B cell (primary cell): ENCODE data around the gene IFT52. TPM values are rescaled to one million over a fixed set of nuclear protein-coding genes. Genes with fewer than 3 reads are reported as not detected.

ENCODE experiments used
- ATAC-seq: fragments of 200-7000 bp; cut with Tn5 transposase; one replicate; pipeline ENCODE4 v1.10.0; 2021; ENCODE audit warnings: low read depth, mild to moderate bottlenecking, moderate number of reproducible peaks, moderate library complexity
- CTCF ChIA-PET: fragments of 350-600 bp; sonication (Branson Sonifier 250); formaldehyde crosslinking; loops from one replicate; lab custom pipeline; 2021; ENCODE audit warnings: antibody characterized with exemption, inconsistent platforms; lab: Charles Lee
- POLR2A ChIA-PET: fragments of 350-600 bp; sonication (Branson Sonifier 250); formaldehyde crosslinking; loops from one replicate; lab custom pipeline; 2021; ENCODE audit warnings: antibody characterized with exemption; lab: Charles Lee
- DNase-seq: peaks from one replicate; pipeline ENCODE4 v3.0.0; 2013
- H2AFZ ChIP-seq: 2 replicates; pipeline ENCODE4 v1.6.1; 2012; ENCODE audit warnings: mild to moderate bottlenecking, low read depth, low read length; ENCODE audit not compliant: insufficient read depth, poor library complexity, severe bottlenecking
- H3K27ac ChIP-seq, 2 donors: 1 replicate in 1 of 2; 2 replicates in 1 of 2; pipeline ENCODE4 v1.5.1; 2012 to 2013; ENCODE audit warnings: low read length in 2 of 2, mild to moderate bottlenecking in 2 of 2, moderate library complexity in 1 of 2
- H3K27me3 ChIP-seq, 4 experiments: fragments of 200-600 bp in 1 of 4; sonication (generic) in 1 of 4; replicated peaks in 1 of 4; 1 replicate in 2 of 4; 2 replicates in 2 of 4; pipeline versions ENCODE4 v1.6.1 to v1.7.0; 2013 to 2016; ENCODE audit warnings: low read length in 3 of 4, mild to moderate bottlenecking in 2 of 4, mixed read lengths in 1 of 4, moderate library complexity in 1 of 4; ENCODE audit not compliant: insufficient read depth in 4 of 4, control insufficient read depth in 3 of 4; ENCODE audit errors: control extremely low read depth in 1 of 4
- H3K36me3 ChIP-seq, 2 experiments: replicated peaks in 1 of 2; 1 replicate in 1 of 2; 2 replicates in 1 of 2; pipeline versions ENCODE4 v1.6.1 to v1.7.1; 2013; ENCODE audit warnings: low read length in 1 of 2; ENCODE audit not compliant: insufficient read depth in 2 of 2, control insufficient read depth in 1 of 2; ENCODE audit errors: control extremely low read depth in 1 of 2, extremely low read depth in 1 of 2
- H3K4me1 ChIP-seq, 2 donors: fragments of 200-600 bp in 1 of 2; sonication (generic) in 1 of 2; 1 replicate in 1 of 2; 2 replicates in 1 of 2; pipeline versions ENCODE4 v1.5.1 to v1.6.1; 2013 to 2017; ENCODE audit warnings: low read length in 2 of 2; ENCODE audit not compliant: control insufficient read depth in 2 of 2, insufficient read depth in 2 of 2
- H3K4me2 ChIP-seq: replicated peaks from 2 replicates; pipeline ENCODE3; 2012; ENCODE audit warnings: mild to moderate bottlenecking, low read depth, low read length; ENCODE audit not compliant: poor library complexity, severe bottlenecking
- H3K4me3 ChIP-seq, 5 experiments: fragments of 200-600 bp in 1 of 5; sonication (generic) in 1 of 5; 1 replicate in 3 of 5; 2 replicates in 2 of 5; pipeline versions ENCODE4 v1.5.1 to v1.7.0; 2011 to 2016; ENCODE audit warnings: low read length in 4 of 5, mild to moderate bottlenecking in 4 of 5, low read depth in 2 of 5, control low read depth in 1 of 5, moderate library complexity in 1 of 5; ENCODE audit not compliant: insufficient read depth in 1 of 5; ENCODE audit errors: control extremely low read depth in 1 of 5, extremely low read depth in 1 of 5
- H3K79me2 ChIP-seq: fragments of 200-600 bp; sonication (generic); one replicate; pipeline ENCODE4 v1.6.0; 2016; ENCODE audit warnings: low read length; ENCODE audit not compliant: control insufficient read depth, insufficient read depth
- H3K9ac ChIP-seq: fragments of 200-600 bp; sonication (generic); 2 replicates; pipeline ENCODE4 v1.6.1; 2017; ENCODE audit warnings: mild to moderate bottlenecking, low read length, moderate library complexity
- H3K9me3 ChIP-seq, 3 donors: one replicate each; pipeline versions ENCODE4 v1.6.1 to v1.7.1; 2013; ENCODE audit warnings: low read length in 2 of 3; ENCODE audit not compliant: control insufficient read depth in 2 of 3, insufficient read depth in 1 of 3; ENCODE audit errors: control extremely low read depth in 1 of 3
- H4K20me1 ChIP-seq: 2 replicates; pipeline ENCODE4 v1.6.0; 2012; ENCODE audit warnings: mild to moderate bottlenecking, low read length; ENCODE audit not compliant: insufficient read depth, control insufficient read depth, poor library complexity, severe bottlenecking
- H3K27ac Mint-ChIP-seq: one replicate; pipeline ENCODE4 v1.8.0; 2021; ENCODE audit warnings: mixed read lengths
- H3K27me3 Mint-ChIP-seq: one replicate; pipeline ENCODE4 v1.8.0; 2021; ENCODE audit warnings: mixed read lengths
- H3K4me1 Mint-ChIP-seq: one replicate; pipeline ENCODE4 v1.8.0; 2021; ENCODE audit warnings: mixed read lengths
- H3K4me3 Mint-ChIP-seq: one replicate; pipeline ENCODE4 v1.8.0; 2021; ENCODE audit warnings: mixed read lengths
- H3K9me3 Mint-ChIP-seq: one replicate; pipeline ENCODE4 v1.8.0; 2022; ENCODE audit warnings: mixed read lengths; ENCODE audit not compliant: insufficient read depth
- EZH2 ChIP-seq: IDR thresholded peaks from 2 replicates; pipeline ENCODE4 v1.6.1; 2012; ENCODE audit warnings: borderline replicate concordance, low read depth, mild to moderate bottlenecking, moderate library complexity, low read length; ENCODE audit not compliant: insufficient read depth, poor library complexity, severe bottlenecking
- WGBS: methylation state at CpG from one replicate; pipeline ENCODE4 v1.1.5; 2013; ENCODE audit warnings: missing lambda C conversion rate; ENCODE audit not compliant: insufficient coverage; 5-methylcytosine and 5-hydroxymethylcytosine counted together
- intact Hi-C: fragments of 100-400 bp; cut with micrococcal nuclease; formaldehyde crosslinking; loops from one replicate; pipeline ENCODE4 v1.10.0; 2022
- polyA plus RNA-seq: library from polyadenylated mRNA; depleted of rRNA; stranded (reverse); fragments of >200 nt; gene quantifications from 2 replicates; pipeline ENCODE4 v1.2.3, GENCODE V29; 2012
- total RNA-seq, 2 donors: library from RNA; stranded (reverse); fragments of 120-200 nt in 1 of 2; gene quantifications; 1 replicate in 1 of 2; 2 replicates in 1 of 2; pipeline versions ENCODE4 v1.2.3 to v1.2.4, GENCODE V29; 2013 to 2022
- TF ChIP-seq, protein P1 (sequence below): fragments of 200-600 bp; IDR thresholded peaks from one replicate; pipeline ENCODE4 v1.8.0; 2022; ENCODE audit warnings: antibody characterized with exemption, mild to moderate bottlenecking

The IFT52 gene
- total and polyA plus RNA-seq, 2 donors (not counting 1 experiment from before 2014, with no cell fraction given) = 16.7 to 18.4 TPM

DNA sequence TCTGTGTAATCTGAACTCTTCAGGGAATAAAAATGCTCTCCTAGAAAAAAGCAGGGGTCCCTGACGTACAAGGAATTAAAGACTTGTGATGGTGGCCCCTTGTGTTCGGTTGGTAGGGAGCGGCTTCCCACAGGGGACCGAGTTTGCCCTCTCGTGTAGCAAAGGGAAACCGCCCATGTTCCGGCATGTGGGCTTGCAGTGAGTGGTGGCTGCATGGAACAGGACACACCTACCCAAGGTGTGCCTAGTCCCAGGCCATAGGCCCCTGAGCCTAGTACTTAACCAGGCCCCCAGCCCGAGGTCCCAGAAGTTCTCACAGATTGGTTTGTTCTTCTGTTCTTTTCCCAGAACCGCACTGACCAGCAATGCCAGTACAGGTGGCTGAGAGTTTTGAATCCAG lies 91.7 kb downstream of the IFT52 start:
- H3K36me3 ChIP-seq = peaks cover 0 to 14% of the 10 kb centered on the region in 2 experiments
- TF ChIP-seq EZH2 = no peak
- TF ChIP-seq, protein P1, sequence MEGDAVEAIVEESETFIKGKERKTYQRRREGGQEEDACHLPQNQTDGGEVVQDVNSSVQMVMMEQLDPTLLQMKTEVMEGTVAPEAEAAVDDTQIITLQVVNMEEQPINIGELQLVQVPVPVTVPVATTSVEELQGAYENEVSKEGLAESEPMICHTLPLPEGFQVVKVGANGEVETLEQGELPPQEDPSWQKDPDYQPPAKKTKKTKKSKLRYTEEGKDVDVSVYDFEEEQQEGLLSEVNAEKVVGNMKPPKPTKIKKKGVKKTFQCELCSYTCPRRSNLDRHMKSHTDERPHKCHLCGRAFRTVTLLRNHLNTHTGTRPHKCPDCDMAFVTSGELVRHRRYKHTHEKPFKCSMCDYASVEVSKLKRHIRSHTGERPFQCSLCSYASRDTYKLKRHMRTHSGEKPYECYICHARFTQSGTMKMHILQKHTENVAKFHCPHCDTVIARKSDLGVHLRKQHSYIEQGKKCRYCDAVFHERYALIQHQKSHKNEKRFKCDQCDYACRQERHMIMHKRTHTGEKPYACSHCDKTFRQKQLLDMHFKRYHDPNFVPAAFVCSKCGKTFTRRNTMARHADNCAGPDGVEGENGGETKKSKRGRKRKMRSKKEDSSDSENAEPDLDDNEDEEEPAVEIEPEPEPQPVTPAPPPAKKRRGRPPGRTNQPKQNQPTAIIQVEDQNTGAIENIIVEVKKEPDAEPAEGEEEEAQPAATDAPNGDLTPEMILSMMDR = no peak
- ChIA-PET CTCF (interaction anchor here (1.0 to 6.6 kb wide), 6 partner anchors 10 to 92 kb away, joined by 3 to 50 read pairs (median 8); partner anchors contain the start of genes IFT52 and MYBL2), POLR2A (interaction anchor here (0.6 to 4.0 kb wide), 7 partner anchors 9 to 526 kb away, joined by 3 to 67 read pairs (median 5); partner anchors contain the start of genes IFT52 and MYBL2)
- peak overlapping the region; percentile 98 to 99 for H3K27ac ChIP-seq
- no peaks in the 10 kb centered on the region for H3K27me3 Mint-ChIP-seq
- intact Hi-C loops = loop anchor here (1.0 kb wide), 5 partner anchors 10 to 529 kb away; partner anchors contain the start of genes IFT52, MYBL2 and SRSF6
- peak overlapping the region; percentile 85 for H3K4me2 ChIP-seq
- H3K4me1 ChIP-seq = peaks cover 38 to 56% of the 10 kb centered on the region in 2 donors
- H3K9ac ChIP-seq = peak overlapping the region; percentile 47
- H2AFZ ChIP-seq = peak overlapping the region; percentile 55
- DNase-seq (no peak), ATAC-seq (peak; percentile 32)
- peak overlapping the region; percentile 70 for H3K4me3 Mint-ChIP-seq
- 26% methylated on average over 8 of the region's 9 CpGs for WGBS
- H3K9me3 Mint-ChIP-seq = no peaks in the 10 kb centered on the region
- H3K4me1 Mint-ChIP-seq = peaks cover 46% of the 10 kb centered on the region
- H4K20me1 ChIP-seq = no peaks in the 10 kb centered on the region
- H3K79me2 ChIP-seq = peaks cover 12% of the 10 kb centered on the region
- peaks cover 0 to 7% (median 0%) of the 10 kb centered on the region in 3 donors for H3K9me3 ChIP-seq
- H3K27ac Mint-ChIP-seq = peak overlapping the region; percentile 97
- no peaks in the 10 kb centered on the region for H3K27me3 ChIP-seq
- peak overlapping the region in 3 of 5 experiments; percentile 15 to 34 (median 19) for H3K4me3 ChIP-seq

DNA sequence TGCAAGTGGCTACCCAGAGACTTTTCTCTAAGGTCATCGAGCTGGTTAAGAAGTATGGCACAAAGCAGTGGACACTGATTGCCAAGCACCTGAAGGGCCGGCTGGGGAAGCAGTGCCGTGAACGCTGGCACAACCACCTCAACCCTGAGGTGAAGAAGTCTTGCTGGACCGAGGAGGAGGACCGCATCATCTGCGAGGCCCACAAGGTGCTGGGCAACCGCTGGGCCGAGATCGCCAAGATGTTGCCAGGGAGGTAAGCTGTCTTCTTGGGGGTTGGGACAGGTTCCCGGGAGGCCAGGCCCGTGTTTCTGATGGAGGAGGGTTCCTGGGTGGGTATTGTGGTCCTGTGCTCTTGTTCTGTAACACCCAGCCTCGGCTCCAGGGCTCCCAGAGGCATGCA lies 96.1 kb downstream of the IFT52 start:
- intact Hi-C loops = no loop called here
- TF ChIP-seq, protein P1 = no peak
- TF ChIP-seq EZH2 = no peak
- Histone ChIP-seq H3K4me2 (no peak overlapping the region), H3K4me1 (peaks cover 13 to 27% of the 10 kb centered on the region in 2 donors), H3K36me3 (peaks cover 0 to 31% of the 10 kb centered on the region in 2 experiments), H3K9ac (no peak overlapping the region), H3K9me3 (peaks cover 0 to 7% (median 0%) of the 10 kb centered on the region in 3 donors), H3K27me3 (no peaks in the 10 kb centered on the region), H4K20me1 (no peaks in the 10 kb centered on the region), H3K27ac (no peak overlapping the region), H3K4me3 (no peak overlapping the region), H2AFZ (no peak overlapping the region), H3K79me2 (peaks cover 9% of the 10 kb centered on the region)
- H3K4me3 Mint-ChIP-seq = no peak overlapping the region
- CTCF ChIA-PET = interaction anchor here (9.4 kb wide), 1 partner anchor 149 kb away, joined by 273 read pairs; no protein-coding TSS in a partner anchor
- peak overlapping the region; percentile 71 for H3K27ac Mint-ChIP-seq
- peaks cover 20% of the 10 kb centered on the region for H3K4me1 Mint-ChIP-seq
- H3K27me3 Mint-ChIP-seq = no peaks in the 10 kb centered on the region
- no peaks in the 10 kb centered on the region for H3K9me3 Mint-ChIP-seq
- WGBS = 97% methylated on average over 13 of the region's 13 CpGs
- POLR2A ChIA-PET = no interaction called here
- no peak for ATAC-seq
- no peak for DNase-seq
